Endothelial cell of umbilical vein (primary cell): ENCODE measurements around the gene SEC14L1. TPM values are rescaled to one million over a fixed set of nuclear protein-coding genes. Genes with fewer than 3 reads are reported as not detected.
A peak's percentile ranks its signal among the peaks of the same experiment; 100 is the strongest.
"Not testable (repeated sequence)": the region's sequence is repeated elsewhere in the genome, so short reads cannot be mapped to it uniquely, and the experiment has no call there.

Source experiments
- BruUV-seq: library from RNA; stranded (reverse); fragments of 400-500 nt; replicated peaks from 2 replicates; lab custom pipeline; 2021; lab: Mats Ljungman, UMichigan
- CTCF ChIA-PET: fragments of 300-600, 350-600 bp; sonication (Branson Sonifier 250); formaldehyde crosslinking; loops from one replicate; lab custom pipeline; 2021; ENCODE audit warnings: antibody characterized with exemption, inconsistent platforms; lab: Charles Lee
- POLR2A ChIA-PET: fragments of 300-600, 350-600 bp; sonication (Branson Sonifier 250); formaldehyde crosslinking; loops from one replicate; lab custom pipeline; 2021; ENCODE audit warnings: antibody characterized with exemption, inconsistent platforms; lab: Charles Lee
- DNase-seq: peaks from one replicate; pipeline ENCODE4 v3.0.0-alpha.2; 2011; ENCODE audit warnings: low read depth, low spot score
- FAIRE-seq: peaks from 2 replicates; lab custom pipeline; 2011; peaks lifted over from hg19 to GRCh38; lab: Jason Lieb, UNC
- H2AFZ ChIP-seq: 2 replicates; pipeline ENCODE4 v1.6.0; 2012; ENCODE audit warnings: low read depth, low read length, control low read depth, inconsistent platforms
- H3K27ac ChIP-seq: 2 replicates; pipeline ENCODE4 v1.5.1; 2011; ENCODE audit warnings: low read depth, mild to moderate bottlenecking, control low read depth, low read length, moderate library complexity; ENCODE audit not compliant: insufficient read depth
- H3K27me3 ChIP-seq, 2 experiments: 2 replicates each; pipeline versions ENCODE4 v1.6.0 to v1.6.1; 2011; ENCODE audit warnings: low read length in 2 of 2, mixed read lengths in 1 of 2; ENCODE audit not compliant: control insufficient read depth in 2 of 2, insufficient read depth in 2 of 2
- H3K36me3 ChIP-seq, 2 experiments: 2 replicates in 1 of 2; 3 replicates in 1 of 2; pipeline ENCODE4 v1.5.1; 2011; ENCODE audit warnings: low read length in 2 of 2, mild to moderate bottlenecking in 1 of 2, moderate library complexity in 1 of 2; ENCODE audit not compliant: control insufficient read depth in 2 of 2, insufficient read depth in 2 of 2; ENCODE audit errors: extremely low read depth in 1 of 2
- H3K4me1 ChIP-seq: 3 replicates; pipeline ENCODE4 v1.5.1; 2011; ENCODE audit warnings: mild to moderate bottlenecking, low read length; ENCODE audit not compliant: control insufficient read depth, insufficient read depth; ENCODE audit errors: extremely low read depth
- H3K4me2 ChIP-seq: 2 replicates; pipeline ENCODE4 v1.6.1; 2011; ENCODE audit warnings: low read length, control low read depth, mixed read lengths; ENCODE audit not compliant: insufficient read depth
- H3K4me3 ChIP-seq, 3 experiments: fragments of 200-600 bp in 1 of 3; sonication (generic), shearing (Covaris generic) in 1 of 3; replicated peaks in 1 of 3; 2 replicates each; pipeline ENCODE4 v1.5.1; 2011 to 2016; ENCODE audit warnings: control low read depth in 3 of 3, low read length in 3 of 3, mild to moderate bottlenecking in 2 of 3, inconsistent platforms in 1 of 3, low read depth in 1 of 3, moderate library complexity in 1 of 3; ENCODE audit not compliant: insufficient read depth in 1 of 3
- H3K79me2 ChIP-seq: 2 replicates; pipeline ENCODE4 v1.6.0; 2012; ENCODE audit warnings: low read length, inconsistent platforms; ENCODE audit not compliant: control insufficient read depth, insufficient read depth
- H3K9ac ChIP-seq: replicated peaks from 2 replicates; pipeline ENCODE3; 2011; ENCODE audit warnings: low read length, control low read depth; ENCODE audit not compliant: insufficient read depth; ENCODE audit errors: extremely low read depth
- H3K9me1 ChIP-seq: replicated peaks from 3 replicates; pipeline ENCODE4 v1.6.0; 2011; ENCODE audit warnings: mild to moderate bottlenecking, low read length; ENCODE audit not compliant: control insufficient read depth, insufficient read depth; ENCODE audit errors: extremely low read depth
- H3K9me3 ChIP-seq: replicated peaks from 2 replicates; pipeline ENCODE4 v1.5.1; 2012; ENCODE audit warnings: low read length, inconsistent platforms; ENCODE audit not compliant: control insufficient read depth, insufficient read depth
- H4K20me1 ChIP-seq: replicated peaks from 2 replicates; pipeline ENCODE3; 2011; ENCODE audit warnings: mild to moderate bottlenecking, low read length; ENCODE audit not compliant: control insufficient read depth, insufficient read depth; ENCODE audit errors: extremely low read depth
- EZH2 ChIP-seq: IDR thresholded peaks from 2 replicates; pipeline ENCODE4 v1.6.1; 2012; ENCODE audit warnings: borderline replicate concordance, low read depth, mild to moderate bottlenecking, moderate library complexity, low read length, inconsistent platforms; ENCODE audit not compliant: severe bottlenecking
- FOS ChIP-seq: IDR thresholded peaks from 2 replicates; pipeline ENCODE4 v1.6.1; 2011; ENCODE audit warnings: mild to moderate bottlenecking, low read length, moderate library complexity, borderline replicate concordance; ENCODE audit not compliant: insufficient read depth
- GATA2 ChIP-seq: IDR thresholded peaks from 2 replicates; pipeline ENCODE4 v1.7.0; 2011; ENCODE audit warnings: low read depth, mild to moderate bottlenecking, moderate library complexity, mixed read lengths, low read length; ENCODE audit not compliant: insufficient read length, insufficient read depth
- JUN ChIP-seq: IDR thresholded peaks from 2 replicates; pipeline ENCODE4 v1.6.1; 2011; ENCODE audit warnings: borderline replicate concordance, low read depth; ENCODE audit not compliant: insufficient read length, insufficient read depth
- POLR2A ChIP-seq: IDR thresholded peaks from 2 replicates; pipeline ENCODE4 v1.6.1; 2012; ENCODE audit warnings: low read depth, mild to moderate bottlenecking, control low read depth, low read length
- POLR2AphosphoS5 ChIP-seq: IDR thresholded peaks from 2 replicates; pipeline ENCODE4 v1.6.1; 2012; ENCODE audit warnings: low read depth, mild to moderate bottlenecking, control low read depth, low read length, moderate library complexity; ENCODE audit not compliant: insufficient read depth
- dilution Hi-C: fragments of 300-500 bp; cut with MboI; formaldehyde crosslinking; loops from one replicate; pipeline ENCODE4 v1.15.0; 2019; ENCODE audit warnings: low sequenced_read_pairs; ENCODE audit not compliant: extremely low pct_ligation_motif_present
- intact Hi-C: fragments of 100-400 bp; cut with micrococcal nuclease; formaldehyde crosslinking; loops from one replicate; pipeline ENCODE4 v1.10.0; 2022
- polyA plus RNA-seq, 4 experiments: library from polyadenylated mRNA; depleted of rRNA in 3 of 4; stranded (reverse) in 3 of 4; unstranded in 1 of 4; fragments of >200 nt; gene quantifications; 2 replicates each; pipeline versions ENCODE4 v1.2.1 to v1.2.3, GENCODE V29; 2011 to 2012; ENCODE audit warnings: missing spikeins in 1 of 4
- total RNA-seq: library from RNA; stranded (reverse); gene quantifications from 2 replicates; pipeline ENCODE4 v1.2.3, GENCODE V29; 2021
- TF ChIP-seq, protein P1 (sequence below), 2 donors: IDR thresholded peaks; 1 replicate in 1 of 2; 2 replicates in 1 of 2; pipeline ENCODE4 v1.5.1; 2011; ENCODE audit warnings: low read length in 2 of 2, mild to moderate bottlenecking in 2 of 2, moderate library complexity in 2 of 2, control low read depth in 1 of 2, inconsistent platforms in 1 of 2, low read depth in 1 of 2; ENCODE audit not compliant: insufficient read depth in 1 of 2; ENCODE audit errors: extremely low read depth in 1 of 2

Gene SEC14L1
- total and polyA plus RNA-seq, 2 donors (not counting 3 experiments of a cell fraction or from before 2014, with no cell fraction given): 215 to 631 TPM

DNA sequence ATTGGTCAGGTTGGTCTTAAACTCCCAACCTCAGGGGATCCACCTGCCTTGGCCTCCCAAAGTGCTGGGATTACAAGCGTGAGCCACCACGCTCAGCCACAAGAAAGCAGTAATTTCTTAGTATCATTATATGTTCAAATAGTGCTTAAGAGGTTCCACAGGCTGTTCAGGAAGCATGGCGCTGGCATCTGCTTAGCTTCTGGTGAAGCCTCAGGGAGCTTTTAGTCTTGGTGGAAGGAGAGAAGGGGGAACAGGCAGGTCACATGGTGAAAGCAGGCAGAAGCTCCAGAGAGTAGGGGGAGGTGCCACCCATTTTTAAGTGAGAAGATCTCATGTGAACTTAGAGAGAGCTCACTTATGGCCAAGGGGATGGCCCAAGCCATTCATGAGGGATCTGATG is 3.7 kb upstream of the SEC14L1 start:
- Histone ChIP-seq H3K4me3 (no peak overlapping the region), H4K20me1 (no peaks in the 10 kb centered on the region), H3K27ac (no peak overlapping the region), H3K79me2 (peaks cover 12% of the 10 kb centered on the region), H3K9ac (no peak overlapping the region), H3K9me1 (no peaks in the 10 kb centered on the region), H3K36me3 (peaks cover 0 to 3% of the 10 kb centered on the region in 2 experiments), H2AFZ (no peak overlapping the region), H3K9me3 (no peaks in the 10 kb centered on the region), H3K4me2 (no peak overlapping the region), H3K4me1 (peaks cover 18% of the 10 kb centered on the region), H3K27me3 (no peaks in the 10 kb centered on the region)
- POLR2A ChIA-PET: no interaction called here
- TF ChIP-seq, protein P1, sequence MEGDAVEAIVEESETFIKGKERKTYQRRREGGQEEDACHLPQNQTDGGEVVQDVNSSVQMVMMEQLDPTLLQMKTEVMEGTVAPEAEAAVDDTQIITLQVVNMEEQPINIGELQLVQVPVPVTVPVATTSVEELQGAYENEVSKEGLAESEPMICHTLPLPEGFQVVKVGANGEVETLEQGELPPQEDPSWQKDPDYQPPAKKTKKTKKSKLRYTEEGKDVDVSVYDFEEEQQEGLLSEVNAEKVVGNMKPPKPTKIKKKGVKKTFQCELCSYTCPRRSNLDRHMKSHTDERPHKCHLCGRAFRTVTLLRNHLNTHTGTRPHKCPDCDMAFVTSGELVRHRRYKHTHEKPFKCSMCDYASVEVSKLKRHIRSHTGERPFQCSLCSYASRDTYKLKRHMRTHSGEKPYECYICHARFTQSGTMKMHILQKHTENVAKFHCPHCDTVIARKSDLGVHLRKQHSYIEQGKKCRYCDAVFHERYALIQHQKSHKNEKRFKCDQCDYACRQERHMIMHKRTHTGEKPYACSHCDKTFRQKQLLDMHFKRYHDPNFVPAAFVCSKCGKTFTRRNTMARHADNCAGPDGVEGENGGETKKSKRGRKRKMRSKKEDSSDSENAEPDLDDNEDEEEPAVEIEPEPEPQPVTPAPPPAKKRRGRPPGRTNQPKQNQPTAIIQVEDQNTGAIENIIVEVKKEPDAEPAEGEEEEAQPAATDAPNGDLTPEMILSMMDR (IDR thresholded peaks at IDR 0.05; ENCODE audit: extremely low read depth in 1 of 2, insufficient read depth in 1 of 2, low read depth in 1 of 2, low read length in 2 of 2): no peak
- TF ChIP-seq EZH2 (no peak), POLR2AphosphoS5 (no peak), FOS (no peak), JUN (no peak), GATA2 (no peak), POLR2A (no peak)
- dilution Hi-C loops: no loop called here
- no TSS peak for BruUV-seq
- FAIRE-seq (no peak), DNase-seq (no peak)
- intact Hi-C loops: no loop called here
- CTCF ChIA-PET: interaction anchor here (1.6 kb wide), 1 partner anchor 13 kb away, joined by 3 read pairs; no protein-coding TSS in a partner anchor

DNA sequence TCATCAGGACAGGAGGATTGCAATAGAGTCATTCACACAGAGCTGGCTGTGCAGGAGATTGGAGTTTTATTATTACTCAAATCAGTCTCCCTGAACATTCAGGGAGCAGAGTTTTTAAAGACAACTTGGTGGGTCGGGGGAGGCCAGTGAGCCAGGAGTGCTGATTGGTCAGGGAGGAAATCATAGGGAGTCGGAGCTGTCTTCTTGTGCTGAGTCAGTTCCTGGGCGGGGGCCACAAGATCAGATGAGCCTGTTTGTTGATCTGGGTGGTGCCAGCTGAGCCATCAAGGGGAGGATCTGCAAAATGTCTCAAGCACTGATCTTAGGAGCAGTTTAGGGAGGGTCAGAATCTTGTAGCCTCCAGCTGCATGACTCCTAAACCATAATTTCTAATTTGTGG is 2.9 kb upstream of the SEC14L1 start:
- BruUV-seq, H4K20me1 ChIP-seq, dilution Hi-C loops, H3K4me2 ChIP-seq, H2AFZ ChIP-seq, H3K27me3 ChIP-seq, H3K9me3 ChIP-seq, H3K9ac ChIP-seq, DNase-seq, H3K4me3 ChIP-seq, H3K36me3 ChIP-seq, POLR2A ChIA-PET, intact Hi-C loops, H3K9me1 ChIP-seq, FAIRE-seq: not testable (repeated sequence)
- H3K4me1 ChIP-seq: peaks cover 23% of the 10 kb centered on the region
- CTCF ChIA-PET: interaction anchor here (1.6 kb wide), 1 partner anchor 13 kb away, joined by 3 read pairs; no protein-coding TSS in a partner anchor
- peak overlapping the region; percentile 16 for H3K27ac ChIP-seq
- H3K79me2 ChIP-seq: peaks cover 19% of the 10 kb centered on the region
